ENCODE results near the gene GBX1.

GBX1 gene

DNA sequence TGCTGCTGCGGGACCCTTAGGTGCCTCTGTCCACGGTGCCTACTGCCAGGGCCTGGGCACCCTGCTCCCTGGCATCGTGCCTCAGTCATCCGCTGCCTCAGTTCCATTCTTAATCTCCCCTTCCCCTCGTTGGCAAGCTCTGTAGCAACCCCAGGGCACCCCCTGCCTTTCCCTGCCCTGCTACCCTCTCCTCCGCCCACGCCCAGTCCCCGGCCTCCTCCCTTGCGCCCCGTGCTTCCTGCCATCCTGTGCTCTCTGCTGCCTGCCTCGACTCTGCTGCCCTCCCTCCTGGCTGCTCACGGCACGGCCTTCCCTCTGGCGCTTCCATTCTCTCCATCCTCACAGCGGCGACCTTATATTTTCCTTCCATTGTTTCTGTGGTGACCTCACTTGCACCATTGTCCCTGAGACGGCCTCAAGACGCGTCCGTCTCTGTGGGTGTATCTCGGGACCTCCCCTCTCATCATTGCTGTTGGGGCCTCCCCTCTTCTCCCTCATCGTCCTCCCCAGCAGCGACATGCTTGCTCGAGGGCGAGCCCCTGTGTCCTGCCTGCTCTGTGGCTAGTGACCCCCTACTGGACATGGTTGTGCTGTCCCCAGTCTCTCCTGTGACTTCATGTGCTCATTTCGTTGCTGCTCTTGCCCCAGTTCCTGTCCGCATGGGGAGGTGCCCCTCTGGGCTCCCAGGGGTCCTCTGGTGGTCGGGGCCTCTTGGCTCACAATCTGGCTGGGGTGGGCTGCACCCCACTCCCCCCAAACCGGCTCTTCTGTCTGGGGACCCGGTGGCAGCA is 45.9 kb downstream of the GBX1 start:
- in situ Hi-C loops (cut with MboI; ENCODE audit: low pct_unique_long_range_greater_than_20kb, low sequenced_read_pairs, unreplicated experiment) = no loop called here
- DNase-seq (ENCODE audit: low spot score) = no peak
- TF ChIP-seq, protein P1, sequence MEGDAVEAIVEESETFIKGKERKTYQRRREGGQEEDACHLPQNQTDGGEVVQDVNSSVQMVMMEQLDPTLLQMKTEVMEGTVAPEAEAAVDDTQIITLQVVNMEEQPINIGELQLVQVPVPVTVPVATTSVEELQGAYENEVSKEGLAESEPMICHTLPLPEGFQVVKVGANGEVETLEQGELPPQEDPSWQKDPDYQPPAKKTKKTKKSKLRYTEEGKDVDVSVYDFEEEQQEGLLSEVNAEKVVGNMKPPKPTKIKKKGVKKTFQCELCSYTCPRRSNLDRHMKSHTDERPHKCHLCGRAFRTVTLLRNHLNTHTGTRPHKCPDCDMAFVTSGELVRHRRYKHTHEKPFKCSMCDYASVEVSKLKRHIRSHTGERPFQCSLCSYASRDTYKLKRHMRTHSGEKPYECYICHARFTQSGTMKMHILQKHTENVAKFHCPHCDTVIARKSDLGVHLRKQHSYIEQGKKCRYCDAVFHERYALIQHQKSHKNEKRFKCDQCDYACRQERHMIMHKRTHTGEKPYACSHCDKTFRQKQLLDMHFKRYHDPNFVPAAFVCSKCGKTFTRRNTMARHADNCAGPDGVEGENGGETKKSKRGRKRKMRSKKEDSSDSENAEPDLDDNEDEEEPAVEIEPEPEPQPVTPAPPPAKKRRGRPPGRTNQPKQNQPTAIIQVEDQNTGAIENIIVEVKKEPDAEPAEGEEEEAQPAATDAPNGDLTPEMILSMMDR (IDR thresholded peaks at IDR 0.05; ENCODE audit: extremely low read depth, insufficient read depth, missing control alignments) = no peak

DNA sequence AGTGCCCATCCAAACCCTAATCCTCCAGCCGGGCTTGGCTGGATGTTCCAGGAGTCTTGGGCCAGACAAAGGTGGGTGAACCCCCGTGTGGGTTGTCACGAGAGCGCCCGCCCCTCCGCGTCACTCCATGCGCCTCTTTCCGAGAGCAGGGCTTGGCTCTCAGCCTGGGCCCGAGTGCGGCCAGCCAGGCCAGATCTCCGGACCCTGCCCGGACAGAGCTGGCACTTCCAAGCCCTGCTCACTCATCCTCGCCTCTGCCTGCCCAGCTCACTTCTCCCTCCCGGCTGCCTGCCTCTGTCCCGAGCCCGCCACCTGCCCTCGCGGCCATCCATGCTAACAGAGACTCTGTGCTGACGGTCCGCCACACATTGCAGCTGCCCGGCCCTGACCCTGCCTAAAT is 46.6 kb downstream of the GBX1 start:
- no peak for DNase-seq (ENCODE audit: low spot score)
- TF ChIP-seq, protein P1 (IDR thresholded peaks at IDR 0.05; ENCODE audit: extremely low read depth, insufficient read depth, missing control alignments) = no peak
- in situ Hi-C loops (cut with MboI; ENCODE audit: low pct_unique_long_range_greater_than_20kb, low sequenced_read_pairs, unreplicated experiment) = no loop called here

DNA sequence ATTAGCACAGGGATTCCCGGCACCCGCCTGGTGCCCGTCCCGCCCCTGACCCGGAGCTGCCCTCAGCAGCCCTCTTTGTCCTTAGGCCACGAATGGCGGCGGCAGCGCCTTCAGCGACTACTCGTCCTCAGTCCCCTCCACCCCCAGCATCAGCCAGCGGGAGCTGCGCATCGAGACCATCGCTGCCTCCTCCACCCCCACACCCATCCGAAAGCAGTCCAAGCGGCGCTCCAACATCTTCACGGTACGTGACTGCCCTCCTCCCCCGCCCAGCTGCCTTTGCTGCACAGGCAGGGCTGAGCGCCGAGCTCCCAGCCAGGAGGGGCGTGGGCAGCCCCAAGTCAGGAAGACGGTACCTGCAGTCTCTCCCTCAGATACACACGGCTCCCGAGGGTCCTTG is 47.6 kb downstream of the GBX1 start:
- in situ Hi-C loops (cut with MboI; ENCODE audit: low pct_unique_long_range_greater_than_20kb, low sequenced_read_pairs, unreplicated experiment) = no loop called here
- TF ChIP-seq, protein P1 (IDR thresholded peaks at IDR 0.05; ENCODE audit: extremely low read depth, insufficient read depth, missing control alignments) = no peak
- no peak for DNase-seq (ENCODE audit: low spot score)

DNA sequence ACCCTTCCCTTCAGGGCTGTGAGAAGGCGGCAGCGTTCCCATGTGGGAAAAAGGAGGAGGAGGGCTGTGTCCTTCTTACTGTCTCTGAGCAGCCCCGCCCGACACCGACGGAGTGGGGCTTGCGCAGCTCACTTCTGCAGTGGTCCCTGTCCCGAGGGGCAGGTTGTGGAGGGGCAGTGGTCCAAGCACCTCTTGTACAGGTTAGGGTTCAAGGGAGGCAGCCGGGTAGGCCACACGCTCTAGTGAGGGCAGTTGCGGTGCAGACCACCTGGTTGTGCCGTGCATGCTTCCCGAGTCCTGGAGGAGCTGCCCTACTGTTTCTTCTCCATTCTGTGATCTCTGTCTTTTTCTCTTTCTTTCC is 48.5 kb downstream of the GBX1 start:
- in situ Hi-C loops (cut with MboI; ENCODE audit: low pct_unique_long_range_greater_than_20kb, low sequenced_read_pairs, unreplicated experiment) = no loop called here
- TF ChIP-seq, protein P1 (IDR thresholded peaks at IDR 0.05; ENCODE audit: extremely low read depth, insufficient read depth, missing control alignments) = no peak
- DNase-seq (ENCODE audit: low spot score) = no peak

DNA sequence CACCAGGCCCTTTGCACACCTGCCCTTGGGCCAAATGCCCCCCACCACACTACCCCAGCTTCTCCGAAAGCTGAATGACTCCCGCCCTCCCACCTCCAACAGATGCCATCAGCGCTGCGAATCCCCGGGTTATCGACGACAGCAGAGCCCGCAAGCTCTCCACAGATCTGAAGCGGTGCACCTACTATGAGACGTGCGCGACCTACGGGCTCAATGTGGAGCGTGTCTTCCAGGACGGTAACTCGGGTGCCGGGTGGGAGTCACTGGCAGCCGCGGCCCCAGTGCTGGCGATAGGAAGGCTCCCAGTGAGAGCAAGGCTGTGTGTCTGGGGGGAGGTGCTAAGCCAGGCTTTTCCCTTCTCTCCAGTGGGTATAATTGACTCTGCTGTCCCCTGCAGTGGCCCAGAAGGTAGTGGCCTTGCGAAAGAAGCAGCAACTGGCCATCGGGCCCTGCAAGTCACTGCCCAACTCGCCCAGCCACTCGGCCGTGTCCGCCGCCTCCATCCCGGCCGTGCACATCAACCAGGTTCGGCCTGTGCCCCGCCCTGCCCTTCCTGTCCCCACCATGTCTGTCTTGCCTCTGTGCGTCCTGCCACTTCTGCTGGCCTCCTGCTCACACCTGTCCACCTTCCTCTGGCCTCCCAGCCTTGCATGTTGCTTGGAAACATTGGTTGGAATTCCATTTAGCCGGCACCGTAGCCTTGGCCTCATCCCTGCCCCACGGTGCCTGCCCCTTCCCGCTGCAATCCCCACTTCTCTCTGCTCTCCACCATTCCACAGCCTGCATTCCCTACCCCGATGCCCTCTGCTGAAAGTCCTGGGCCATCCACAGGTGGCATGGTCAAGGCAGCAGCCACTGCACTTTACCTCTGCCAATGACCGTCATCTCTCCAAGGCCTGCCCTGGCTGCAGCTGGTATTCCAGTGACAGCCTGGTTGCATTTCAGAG is 49.1 kb downstream of the GBX1 start:
- in situ Hi-C loops (cut with MboI; ENCODE audit: low pct_unique_long_range_greater_than_20kb, low sequenced_read_pairs, unreplicated experiment) = no loop called here
- TF ChIP-seq, protein P1 (IDR thresholded peaks at IDR 0.05; ENCODE audit: extremely low read depth, insufficient read depth, missing control alignments) = no peak

DNA sequence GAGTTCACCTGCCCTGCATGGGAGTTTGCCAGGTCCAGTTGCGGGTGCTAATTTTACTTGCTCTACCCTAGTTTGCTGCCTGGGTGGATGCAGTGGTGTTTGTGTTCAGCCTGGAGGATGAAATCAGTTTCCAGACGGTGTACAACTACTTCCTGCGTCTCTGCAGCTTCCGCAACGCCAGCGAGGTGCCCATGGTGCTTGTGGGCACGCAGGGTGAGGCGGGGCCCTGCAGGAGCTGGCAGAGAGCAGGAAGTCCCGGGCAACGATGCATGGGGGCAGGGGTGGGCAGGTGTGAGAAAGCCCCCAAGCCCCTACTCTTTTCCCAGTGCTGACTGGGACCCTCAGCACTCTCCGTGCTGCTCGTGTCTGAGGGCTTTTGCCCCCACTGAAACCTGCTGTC is 49.9 kb downstream of the GBX1 start:
- TF ChIP-seq, protein P1 (IDR thresholded peaks at IDR 0.05; ENCODE audit: extremely low read depth, insufficient read depth, missing control alignments) = no peak
- in situ Hi-C loops (cut with MboI; ENCODE audit: low pct_unique_long_range_greater_than_20kb, low sequenced_read_pairs, unreplicated experiment) = no loop called here
- no peak for DNase-seq (ENCODE audit: low spot score)

More for the DNA sequence above, 49.1 kb downstream of the GBX1 start:
- DNase-seq (ENCODE audit: low spot score) = no peak

Data from GM13977 (cell line).